SIG-M5 treated with dmso at 0.1 percent for 504 hours (cell line): ENCODE results near the gene SSBP2.
"Not testable (repeated sequence)": the region's sequence is repeated elsewhere in the genome, so short reads cannot be mapped to it uniquely, and the experiment has no call there.

Experiments used
- DNase-seq: peaks from one replicate; lab custom pipeline; 2025; ENCODE audit not compliant: unreplicated experiment; lab: John Stamatoyannopoulos, UW

The SSBP2 gene

GRCh38 chr5:81740758-81741157 lies 10.1 kb downstream of the SSBP2 start:
- DNase-seq, result no peak

GRCh38 chr5:81739291-81739690 lies 11.6 kb downstream of the SSBP2 start:
- no peak for DNase-seq

GRCh38 chr5:81729276-81729675 lies 21.6 kb downstream of the SSBP2 start:
- DNase-seq, result no peak

GRCh38 chr5:81728301-81728700 lies 22.6 kb downstream of the SSBP2 start:
- no peak for DNase-seq

- DNase-seq, result no peak
Observed at GRCh38 chr5:81726297-81726696, 24.6 kb downstream of the SSBP2 start.

- DNase-seq, result no peak
Observed at GRCh38 chr5:81724571-81724970, 26.3 kb downstream of the SSBP2 start.

GRCh38 chr5:81724108-81724507 lies 26.8 kb downstream of the SSBP2 start:
- DNase-seq, result no peak

GRCh38 chr5:81721049-81721448 lies 29.8 kb downstream of the SSBP2 start:
- DNase-seq, result no peak

- DNase-seq, result no peak
Observed at GRCh38 chr5:81719743-81720345, 31.1 kb downstream of the SSBP2 start.

GRCh38 chr5:81718300-81718699 lies 32.6 kb downstream of the SSBP2 start:
- no peak for DNase-seq

GRCh38 chr5:81717860-81718259 lies 33.0 kb downstream of the SSBP2 start:
- DNase-seq, result no peak

GRCh38 chr5:81717226-81717625 lies 33.7 kb downstream of the SSBP2 start:
- DNase-seq, result no peak

- not testable (repeated sequence) for DNase-seq
Observed at GRCh38 chr5:81714076-81714475, 36.8 kb downstream of the SSBP2 start.

- DNase-seq, result no peak
Observed at GRCh38 chr5:81708889-81709288, 42.0 kb downstream of the SSBP2 start.

GRCh38 chr5:81703840-81704239 lies 47.1 kb downstream of the SSBP2 start:
- DNase-seq, result no peak

GRCh38 chr5:81700166-81700565 lies 50.7 kb downstream of the SSBP2 start:
- no peak for DNase-seq

- no peak for DNase-seq
Observed at GRCh38 chr5:81698813-81699212, 52.1 kb downstream of the SSBP2 start.

GRCh38 chr5:81696418-81697397 lies 54.2 kb downstream of the SSBP2 start:
- DNase-seq, result no peak

- DNase-seq, result no peak
Observed at GRCh38 chr5:81694726-81695125, 56.2 kb downstream of the SSBP2 start.

- DNase-seq, result no peak
Observed at GRCh38 chr5:81688215-81688614, 62.7 kb downstream of the SSBP2 start.

GRCh38 chr5:81687292-81687691 lies 63.6 kb downstream of the SSBP2 start:
- no peak for DNase-seq

- no peak for DNase-seq
Observed at GRCh38 chr5:81685471-81685870, 65.4 kb downstream of the SSBP2 start.
